HG03469 (cell line): ENCODE results near the gene MICA.
"Not testable (repeated sequence)": the region's sequence is repeated elsewhere in the genome, so short reads cannot be mapped to it uniquely, and the experiment has no call there.

Experiments
- ATAC-seq: cut with Tn5 transposase; IDR thresholded peaks from one replicate; pipeline ENCODE4 v1.9.1; 2021; ENCODE audit warnings: mild to moderate bottlenecking, moderate library complexity, moderate number of reproducible peaks; ENCODE audit not compliant: unreplicated experiment

MICA gene

DNA sequence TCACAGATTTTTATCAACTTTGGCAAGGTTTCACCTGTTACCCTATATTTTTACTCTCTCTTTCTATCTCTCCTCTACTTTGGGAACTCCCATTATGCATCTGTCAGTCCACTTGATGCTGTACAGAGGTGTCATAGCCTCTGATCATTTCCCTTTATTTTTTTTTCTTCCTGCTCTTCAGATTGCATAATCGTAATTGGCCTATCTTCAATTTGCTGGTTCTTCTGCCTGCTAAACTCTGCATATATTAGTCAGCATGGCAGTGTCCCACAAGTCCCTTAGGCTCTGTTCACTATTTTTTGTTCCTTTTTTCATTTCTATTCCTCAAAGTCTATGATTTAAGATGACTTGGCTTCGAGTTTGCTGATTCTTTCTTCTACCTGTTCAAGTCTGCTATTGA is 49.9 kb downstream of the MICA start:
- ATAC-seq, result no peak

DNA sequence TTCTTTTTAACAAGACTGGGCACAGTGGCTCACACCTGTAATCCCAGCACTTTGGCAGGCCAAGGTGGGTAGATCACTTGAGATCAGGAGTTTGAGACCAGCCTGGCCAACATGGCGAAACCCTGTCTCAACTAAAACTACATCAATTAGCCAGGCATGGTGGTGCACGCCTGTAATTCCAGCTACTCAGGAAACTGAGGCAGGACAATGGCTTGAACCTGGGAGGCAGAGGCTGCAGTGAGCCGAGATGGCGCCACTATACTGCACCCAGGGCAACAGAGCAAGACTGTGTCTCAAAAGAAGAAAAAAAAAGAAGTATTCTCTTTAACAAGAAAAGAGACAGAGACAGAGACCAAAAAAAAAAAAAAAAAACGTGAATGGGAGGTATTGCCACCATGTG is 56.5 kb downstream of the MICA start:
- ATAC-seq, result not testable (repeated sequence)

DNA sequence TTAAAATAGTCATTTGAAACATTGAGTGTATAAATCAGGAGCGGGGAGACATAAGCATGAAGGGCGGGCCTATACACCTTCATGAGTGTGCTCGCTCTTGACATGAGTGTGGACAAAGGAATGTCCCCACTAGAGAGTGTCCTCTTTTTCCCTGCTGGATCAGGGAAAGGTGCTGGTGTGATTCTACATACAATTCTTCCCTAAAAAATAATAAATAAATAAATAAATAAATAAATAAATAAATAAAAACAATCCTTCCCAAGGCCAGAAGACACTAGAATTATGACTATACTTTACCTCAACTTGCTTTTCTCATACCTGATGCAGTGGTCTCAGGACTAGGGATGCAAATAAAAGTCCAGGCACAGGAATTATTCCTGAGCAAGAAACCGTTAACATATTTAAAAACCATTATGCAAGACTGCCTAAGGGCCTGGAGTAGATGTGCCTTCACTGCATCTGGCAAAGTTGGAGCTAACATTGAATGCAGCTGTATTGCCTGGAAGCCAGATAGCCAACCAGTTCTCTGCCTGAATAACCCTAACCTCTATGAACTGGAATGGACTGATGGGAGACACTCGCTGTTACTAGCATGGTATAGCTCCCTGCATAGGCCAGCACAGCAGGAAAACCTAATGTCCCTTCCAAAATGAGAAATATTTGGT is 57.1 kb downstream of the MICA start:
- no peak for ATAC-seq

DNA sequence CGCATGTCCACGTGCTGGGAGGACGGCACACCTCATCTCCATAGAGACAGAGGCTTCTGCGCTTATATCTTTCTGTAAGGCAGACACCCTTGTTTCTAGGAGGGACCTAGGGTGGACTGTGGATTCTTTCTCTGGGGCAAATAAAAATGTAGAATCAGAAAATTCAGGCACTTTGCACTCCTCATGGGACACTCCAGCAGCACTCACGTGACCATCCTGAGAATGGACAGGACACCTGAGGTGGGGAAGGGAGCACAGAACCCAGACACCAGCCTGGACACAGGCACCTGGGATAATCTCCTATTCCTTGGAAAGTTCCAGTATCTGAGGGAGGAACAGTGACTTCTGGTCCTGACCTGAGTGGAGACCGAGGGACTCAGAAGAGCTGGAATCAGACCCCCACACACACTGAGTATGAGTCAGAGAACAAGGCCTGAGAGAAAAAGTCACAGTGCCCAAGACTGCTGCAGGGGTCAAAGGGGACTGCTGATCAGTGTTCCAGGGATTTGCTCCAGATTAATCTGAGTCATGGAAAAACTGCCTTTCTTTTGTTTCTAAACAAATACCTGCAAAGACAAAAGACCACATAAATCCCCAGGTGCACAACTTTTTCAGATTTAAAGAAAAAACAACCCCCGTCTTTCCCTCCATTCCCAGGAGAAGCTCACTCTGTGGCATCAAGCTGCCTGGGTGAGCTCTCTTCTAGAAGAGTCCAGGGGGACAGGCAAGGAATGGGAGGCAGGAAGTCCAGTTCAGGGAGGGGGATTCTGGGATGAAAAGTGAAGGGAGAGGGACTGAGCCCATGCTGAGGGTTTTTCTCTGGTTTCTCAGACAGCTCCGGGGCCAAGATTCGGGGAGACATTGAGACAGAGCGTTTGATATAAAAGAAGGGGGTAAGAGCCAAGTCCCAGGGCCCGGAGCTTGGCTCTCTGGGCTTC is 58.9 kb downstream of the MICA start:
- no peak for ATAC-seq

DNA sequence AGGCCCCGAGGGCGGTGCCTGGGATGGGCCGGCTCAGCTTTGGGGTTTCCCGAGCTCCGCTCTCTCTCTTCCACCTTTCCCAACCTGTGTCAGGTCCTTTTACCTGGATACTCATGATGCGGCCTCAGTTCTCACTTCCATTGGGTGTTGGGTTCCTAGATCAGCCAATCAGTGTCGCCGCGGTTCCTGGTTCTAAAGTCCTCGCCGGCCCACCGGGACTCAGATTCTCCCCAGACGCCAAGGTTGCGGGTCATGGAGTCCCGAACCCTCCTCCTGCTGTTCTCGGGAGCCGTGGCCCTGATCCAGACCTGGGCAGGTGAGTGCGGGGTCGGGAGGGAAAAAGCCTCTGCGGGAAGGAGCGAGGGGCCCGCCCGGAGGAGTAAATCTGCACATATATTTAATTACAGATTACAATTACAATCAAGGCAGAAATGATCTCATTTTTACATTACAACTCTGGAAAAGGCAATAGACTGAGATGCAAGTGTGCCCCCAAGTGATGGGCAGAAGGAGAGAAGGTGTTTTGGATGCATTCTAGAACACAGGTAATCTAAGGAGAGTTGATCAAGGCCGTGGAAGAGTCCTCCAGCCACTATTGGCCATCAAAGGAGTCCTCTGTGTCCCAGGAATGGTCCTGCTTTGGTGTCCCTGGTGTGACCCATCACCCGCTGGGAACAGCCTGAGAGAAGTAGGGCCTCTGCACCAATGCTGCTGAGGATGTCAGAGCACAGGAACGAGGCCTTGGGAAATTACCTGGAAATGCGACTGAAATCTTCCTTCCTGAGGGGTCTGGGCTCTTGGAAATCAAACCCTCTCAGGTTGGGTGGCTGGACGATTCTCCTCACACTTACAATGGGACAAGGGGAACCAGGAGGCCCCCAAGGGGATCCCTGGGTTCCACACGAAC is 59.8 kb downstream of the MICA start:
- ATAC-seq, result peak; percentile 70

DNA sequence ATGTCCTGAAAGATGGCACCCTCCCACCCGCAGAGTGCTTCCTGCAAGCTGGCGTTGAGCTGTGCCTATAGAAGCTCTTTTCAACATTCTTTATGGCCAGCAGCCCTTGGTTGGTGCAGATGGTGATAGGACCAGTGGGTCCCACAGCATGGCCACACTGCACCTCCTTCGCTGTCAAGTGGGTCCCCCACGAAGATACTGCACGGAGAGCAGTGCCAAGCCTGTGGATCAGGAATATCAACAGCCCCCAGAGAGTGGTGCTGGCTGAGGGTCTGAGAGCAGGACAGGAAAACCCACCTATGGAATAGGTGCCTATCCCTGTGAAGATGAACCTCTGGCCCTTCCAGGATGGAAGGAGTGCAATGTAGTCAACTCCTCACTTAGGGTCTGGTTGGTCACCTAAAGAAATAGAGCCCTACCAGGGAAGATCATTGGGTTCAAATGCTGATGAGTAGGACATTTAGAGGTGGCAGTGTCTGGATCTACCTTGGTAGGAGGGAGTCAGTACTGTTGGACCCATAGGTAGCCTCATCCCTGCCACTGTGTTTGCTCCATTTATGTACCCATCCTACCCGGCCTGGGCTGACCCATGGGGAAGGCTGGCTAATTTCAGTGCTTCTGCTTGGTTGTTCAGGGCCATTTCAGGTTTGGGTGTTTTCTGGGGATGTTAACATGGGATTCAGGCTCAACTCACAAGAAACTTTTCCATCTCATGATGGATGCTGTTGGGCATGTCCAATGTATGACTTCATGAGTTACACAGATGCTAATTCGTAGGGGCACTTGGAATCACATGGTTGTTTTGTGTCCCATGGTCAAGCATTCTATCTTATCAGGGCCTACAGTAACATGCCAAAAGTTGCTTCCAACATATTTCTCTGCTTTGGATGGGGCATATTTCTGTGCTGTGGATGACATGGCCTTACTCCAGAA is 61.1 kb downstream of the MICA start:
- no peak for ATAC-seq
